Neural progenitor cell (in vitro differentiated cells): ENCODE results near the gene PAM16. TPM values are rescaled to one million over a fixed set of nuclear protein-coding genes. Genes with fewer than 3 reads are reported as not detected.
"Not testable (repeated sequence)": the region's sequence is repeated elsewhere in the genome, so short reads cannot be mapped to it uniquely, and the experiment has no call there.

Experiments used
- DNase-seq: peaks from one replicate; pipeline ENCODE4 v3.0.0-alpha.2; 2016; ENCODE audit warnings: low spot score
- H2AFZ ChIP-seq: fragments of 200-600 bp; sonication (generic); replicated peaks from 2 replicates; pipeline ENCODE4 v1.6.1; 2016; ENCODE audit warnings: antibody characterized with exemption
- H3F3A ChIP-seq: fragments of 200-600 bp; sonication (generic); 2 replicates; pipeline ENCODE4 v1.6.1; 2016; ENCODE audit warnings: antibody characterized with exemption, low read depth
- H3K27ac ChIP-seq: fragments of 200-600 bp; sonication (generic); 2 replicates; pipeline ENCODE4 v1.5.1; 2016; ENCODE audit warnings: mild to moderate bottlenecking
- H3K27me3 ChIP-seq: fragments of 200-600 bp; sonication (generic); 2 replicates; pipeline ENCODE4 v1.6.1; 2016; ENCODE audit warnings: mild to moderate bottlenecking, moderate library complexity
- H3K36me3 ChIP-seq: fragments of 200-600 bp; sonication (generic); 2 replicates; pipeline ENCODE4 v1.5.1; 2016
- H3K4me1 ChIP-seq: fragments of 200-600 bp; sonication (generic); 2 replicates; pipeline ENCODE4 v1.6.1; 2016; ENCODE audit warnings: mixed run types
- H3K4me2 ChIP-seq: fragments of 200-600 bp; sonication (generic); 2 replicates; pipeline ENCODE4 v1.6.1; 2016
- H3K4me3 ChIP-seq: fragments of 200-600 bp; sonication (generic); 2 replicates; pipeline ENCODE4 v1.5.1; 2016
- H3K79me2 ChIP-seq: fragments of 200-600 bp; sonication (generic); 2 replicates; pipeline ENCODE4 v1.6.1; 2016; ENCODE audit warnings: low read depth
- H3K9ac ChIP-seq: fragments of 200-600 bp; sonication (generic); 2 replicates; pipeline ENCODE4 v1.6.1; 2016
- H3K9me3 ChIP-seq: fragments of 200-600 bp; sonication (generic); 2 replicates; pipeline ENCODE4 v1.5.1; 2016; ENCODE audit warnings: low read depth
- H4K20me1 ChIP-seq: fragments of 200-600 bp; sonication (generic); 2 replicates; pipeline ENCODE4 v1.6.1; 2016; ENCODE audit warnings: low read depth
- H3K27ac Mint-ChIP-seq: 3 replicates; pipeline ENCODE4 v1.8.0; 2021; ENCODE audit warnings: mixed read lengths
- H3K27me3 Mint-ChIP-seq: 2 replicates; pipeline ENCODE4 v1.8.0; 2022; ENCODE audit warnings: low read depth, mild to moderate bottlenecking, inconsistent platforms, moderate library complexity, mixed read lengths; ENCODE audit not compliant: insufficient read depth
- H3K36me3 Mint-ChIP-seq: 3 replicates; pipeline ENCODE4 v1.8.0; 2021; ENCODE audit warnings: mixed read lengths
- H3K4me1 Mint-ChIP-seq: 3 replicates; pipeline ENCODE4 v1.8.0; 2021; ENCODE audit warnings: mixed read lengths
- H3K4me3 Mint-ChIP-seq: 3 replicates; pipeline ENCODE4 v1.8.0; 2021; ENCODE audit warnings: mild to moderate bottlenecking, moderate library complexity, mixed read lengths
- H3K9me3 Mint-ChIP-seq: 3 replicates; pipeline ENCODE4 v1.8.0; 2020; ENCODE audit warnings: mixed read lengths
- EZH2 ChIP-seq: fragments of 200-600 bp; sonication (generic); IDR thresholded peaks from 2 replicates; pipeline ENCODE4 v1.6.1; 2017; ENCODE audit warnings: antibody characterized with exemption, mild to moderate bottlenecking, moderate library complexity
- EZH2phosphoT487 ChIP-seq: fragments of 200-600 bp; sonication (generic); IDR thresholded peaks from 2 replicates; pipeline ENCODE4 v1.6.1; 2017; ENCODE audit warnings: antibody characterized with exemption
- total RNA-seq: library from RNA; depleted of rRNA; stranded (reverse); fragments of >200 nt; gene quantifications from 2 replicates; pipeline ENCODE4 v1.2.3, GENCODE V29; 2015; ENCODE audit warnings: low replicate concordance
- TF ChIP-seq, protein P1 (sequence below): fragments of 200-600 bp; sonication (generic); IDR thresholded peaks from 2 replicates; pipeline ENCODE4 v1.5.1; 2017; ENCODE audit warnings: antibody characterized with exemption, mild to moderate bottlenecking

The PAM16 gene
- total RNA-seq, 1 donor from 2014 or later, result 17.0 TPM

- no peaks in the 10 kb centered on the region for H3F3A ChIP-seq
- no peak overlapping the region for H2AFZ ChIP-seq
- no peaks in the 10 kb centered on the region for H3K9me3 Mint-ChIP-seq
- no peaks in the 10 kb centered on the region for H3K27me3 ChIP-seq
- H3K4me1 Mint-ChIP-seq, result peaks cover 3% of the 10 kb centered on the region
- H3K9ac ChIP-seq, result no peak overlapping the region
- TF ChIP-seq EZH2 (no peak), EZH2phosphoT487 (no peak)
- TF ChIP-seq, protein P1, sequence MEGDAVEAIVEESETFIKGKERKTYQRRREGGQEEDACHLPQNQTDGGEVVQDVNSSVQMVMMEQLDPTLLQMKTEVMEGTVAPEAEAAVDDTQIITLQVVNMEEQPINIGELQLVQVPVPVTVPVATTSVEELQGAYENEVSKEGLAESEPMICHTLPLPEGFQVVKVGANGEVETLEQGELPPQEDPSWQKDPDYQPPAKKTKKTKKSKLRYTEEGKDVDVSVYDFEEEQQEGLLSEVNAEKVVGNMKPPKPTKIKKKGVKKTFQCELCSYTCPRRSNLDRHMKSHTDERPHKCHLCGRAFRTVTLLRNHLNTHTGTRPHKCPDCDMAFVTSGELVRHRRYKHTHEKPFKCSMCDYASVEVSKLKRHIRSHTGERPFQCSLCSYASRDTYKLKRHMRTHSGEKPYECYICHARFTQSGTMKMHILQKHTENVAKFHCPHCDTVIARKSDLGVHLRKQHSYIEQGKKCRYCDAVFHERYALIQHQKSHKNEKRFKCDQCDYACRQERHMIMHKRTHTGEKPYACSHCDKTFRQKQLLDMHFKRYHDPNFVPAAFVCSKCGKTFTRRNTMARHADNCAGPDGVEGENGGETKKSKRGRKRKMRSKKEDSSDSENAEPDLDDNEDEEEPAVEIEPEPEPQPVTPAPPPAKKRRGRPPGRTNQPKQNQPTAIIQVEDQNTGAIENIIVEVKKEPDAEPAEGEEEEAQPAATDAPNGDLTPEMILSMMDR, result no peak
- H3K79me2 ChIP-seq, result peaks cover 8% of the 10 kb centered on the region
- peaks cover 19% of the 10 kb centered on the region for H4K20me1 ChIP-seq
- no peak overlapping the region for H3K4me2 ChIP-seq
- H3K9me3 ChIP-seq, result no peaks in the 10 kb centered on the region
- H3K36me3 ChIP-seq, result no peaks in the 10 kb centered on the region
- H3K4me1 ChIP-seq, result no peaks in the 10 kb centered on the region
- no peak overlapping the region for H3K27ac ChIP-seq
- peaks cover 5% of the 10 kb centered on the region for H3K27me3 Mint-ChIP-seq
- DNase-seq, result no peak
- H3K4me3 Mint-ChIP-seq, result no peak overlapping the region
- no peak overlapping the region for H3K27ac Mint-ChIP-seq
- no peak overlapping the region for H3K4me3 ChIP-seq
- peaks cover 6% of the 10 kb centered on the region for H3K36me3 Mint-ChIP-seq
Measured at GRCh38 chr16:4337540-4338088, 13.5 kb downstream of the PAM16 start.

DNA sequence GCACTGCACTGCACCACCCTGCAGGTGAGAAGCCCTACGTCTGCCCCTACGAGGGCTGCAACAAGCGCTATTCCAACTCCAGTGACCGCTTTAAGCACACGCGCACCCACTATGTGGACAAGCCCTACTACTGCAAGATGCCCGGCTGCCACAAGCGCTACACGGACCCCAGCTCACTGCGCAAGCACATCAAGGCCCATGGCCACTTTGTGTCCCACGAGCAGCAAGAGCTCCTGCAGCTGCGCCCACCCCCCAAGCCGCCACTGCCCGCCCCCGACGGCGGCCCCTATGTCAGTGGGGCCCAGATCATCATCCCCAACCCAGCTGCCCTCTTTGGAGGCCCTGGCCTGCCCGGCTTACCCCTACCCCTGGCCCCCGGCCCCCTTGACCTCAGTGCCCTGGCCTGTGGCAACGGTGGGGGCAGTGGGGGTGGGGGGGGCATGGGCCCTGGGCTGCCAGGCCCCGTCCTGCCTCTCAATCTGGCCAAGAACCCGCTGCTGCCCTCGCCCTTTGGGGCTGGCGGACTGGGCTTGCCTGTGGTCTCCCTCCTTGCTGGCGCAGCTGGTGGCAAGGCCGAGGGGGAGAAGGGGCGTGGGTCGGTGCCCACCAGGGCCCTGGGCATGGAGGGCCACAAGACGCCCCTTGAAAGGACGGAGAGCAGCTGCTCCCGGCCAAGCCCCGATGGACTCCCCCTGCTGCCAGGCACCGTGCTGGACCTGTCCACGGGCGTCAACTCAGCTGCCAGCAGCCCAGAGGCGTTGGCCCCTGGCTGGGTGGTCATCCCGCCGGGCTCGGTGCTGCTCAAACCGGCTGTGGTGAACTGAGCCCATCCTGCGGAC lies 14.2 kb downstream of the PAM16 start:
- Histone ChIP-seq H3K4me2 (no peak overlapping the region), H4K20me1 (peaks cover 19% of the 10 kb centered on the region), H3K4me3 (no peak overlapping the region), H3K4me1 (no peaks in the 10 kb centered on the region), H2AFZ (no peak overlapping the region), H3K36me3 (no peaks in the 10 kb centered on the region), H3F3A (no peaks in the 10 kb centered on the region), H3K27me3 (no peaks in the 10 kb centered on the region), H3K9ac (no peak overlapping the region), H3K27ac (no peak overlapping the region), H3K79me2 (peaks cover 1% of the 10 kb centered on the region), H3K9me3 (no peaks in the 10 kb centered on the region)
- no peak for DNase-seq
- Mint-ChIP-seq H3K4me3 (no peak overlapping the region), H3K36me3 (peaks cover 6% of the 10 kb centered on the region), H3K4me1 (peaks cover 3% of the 10 kb centered on the region), H3K9me3 (no peaks in the 10 kb centered on the region), H3K27me3 (peaks cover 4% of the 10 kb centered on the region), H3K27ac (no peak overlapping the region)
- TF ChIP-seq EZH2phosphoT487 (no peak), EZH2 (no peak)
- TF ChIP-seq, protein P1, result no peak

- H3K9ac ChIP-seq, result no peak overlapping the region
- no peak overlapping the region for H3K4me2 ChIP-seq
- Mint-ChIP-seq H3K4me1 (peaks cover 3% of the 10 kb centered on the region), H3K36me3 (peaks cover 6% of the 10 kb centered on the region), H3K27me3 (peaks cover 4% of the 10 kb centered on the region), H3K4me3 (no peak overlapping the region), H3K9me3 (no peaks in the 10 kb centered on the region), H3K27ac (no peak overlapping the region)
- no peak overlapping the region for H3K27ac ChIP-seq
- H4K20me1 ChIP-seq, result peaks cover 20% of the 10 kb centered on the region
- no peaks in the 10 kb centered on the region for H3K36me3 ChIP-seq
- no peak for DNase-seq
- H3F3A ChIP-seq, result no peaks in the 10 kb centered on the region
- H2AFZ ChIP-seq, result no peak overlapping the region
- H3K4me3 ChIP-seq, result no peak overlapping the region
- H3K4me1 ChIP-seq, result no peaks in the 10 kb centered on the region
- no peaks in the 10 kb centered on the region for H3K9me3 ChIP-seq
- TF ChIP-seq EZH2, result no peak
- no peak for TF ChIP-seq EZH2phosphoT487
- TF ChIP-seq, protein P1, result no peak
- no peaks in the 10 kb centered on the region for H3K79me2 ChIP-seq
- H3K27me3 ChIP-seq, result no peaks in the 10 kb centered on the region
Measured at GRCh38 chr16:4334724-4335495, 16.2 kb downstream of the PAM16 start.

GRCh38 chr16:4333714-4334113 lies 17.4 kb downstream of the PAM16 start:
- H4K20me1 ChIP-seq, result peaks cover 32% of the 10 kb centered on the region
- not testable (repeated sequence) for H3K27me3 ChIP-seq, H3K79me2 ChIP-seq, H3K4me1 ChIP-seq, H3K27me3 Mint-ChIP-seq, H3F3A ChIP-seq, H3K4me3 ChIP-seq, H3K4me3 Mint-ChIP-seq, H3K36me3 Mint-ChIP-seq, H3K27ac ChIP-seq, H3K36me3 ChIP-seq, DNase-seq, H2AFZ ChIP-seq, H3K9ac ChIP-seq, H3K27ac Mint-ChIP-seq, H3K9me3 ChIP-seq, H3K4me2 ChIP-seq, H3K9me3 Mint-ChIP-seq
- peaks cover 11% of the 10 kb centered on the region for H3K4me1 Mint-ChIP-seq
